BE2C (cell line): ENCODE results near the gene LRRFIP1.

ENCODE experiments used
- DNase-seq: peaks from one replicate; pipeline ENCODE4 v3.0.0-alpha.2; 2020
- H3K27me3 ChIP-seq: fragments of 250-450 bp; sonication (Bioruptor Pico); 2 replicates; pipeline ENCODE4 v1.5.1; 2020; ENCODE audit warnings: mild to moderate bottlenecking
- H3K36me3 ChIP-seq: fragments of 250-450 bp; sonication (Bioruptor Pico); 2 replicates; pipeline ENCODE4 v1.5.1; 2020; ENCODE audit warnings: mild to moderate bottlenecking
- H3K4me1 ChIP-seq: fragments of 250-450 bp; sonication (Bioruptor Pico); 2 replicates; pipeline ENCODE4 v1.5.1; 2020
- H3K4me3 ChIP-seq: 2 replicates; pipeline ENCODE4 v1.5.1; 2011; ENCODE audit warnings: low read depth, low read length
- H3K9me3 ChIP-seq: fragments of 250-450 bp; sonication (Bioruptor Pico); 2 replicates; pipeline ENCODE4 v1.5.1; 2020
- CTCF ChIP-seq: IDR thresholded peaks from 2 replicates; pipeline ENCODE4 v1.5.1; 2012; ENCODE audit warnings: mild to moderate bottlenecking, low read depth, low read length

LRRFIP1 gene

GRCh38 chr2:237723602-237724001, 96.2 kb downstream of the LRRFIP1 start:
- Histone ChIP-seq H3K36me3 (no peaks in the 10 kb centered on the region), H3K27me3 (no peaks in the 10 kb centered on the region), H3K4me1 (peaks cover 69% of the 10 kb centered on the region), H3K9me3 (no peaks in the 10 kb centered on the region), H3K4me3 (no peak overlapping the region)
- peak; percentile 85 for DNase-seq
- TF ChIP-seq CTCF: 0 out of 2 replicates have a peak, but pooled peaks have one; percentile 5

GRCh38 chr2:237724811-237725478, 97.6 kb downstream of the LRRFIP1 start:
- Histone ChIP-seq H3K4me3 (no peak overlapping the region), H3K36me3 (no peaks in the 10 kb centered on the region), H3K27me3 (no peaks in the 10 kb centered on the region), H3K9me3 (no peaks in the 10 kb centered on the region), H3K4me1 (peaks cover 62% of the 10 kb centered on the region)
- DNase-seq: no peak
- no peak for TF ChIP-seq CTCF

GRCh38 chr2:237725661-237726060, 98.3 kb downstream of the LRRFIP1 start:
- TF ChIP-seq CTCF: no peak
- Histone ChIP-seq H3K27me3 (no peaks in the 10 kb centered on the region), H3K36me3 (no peaks in the 10 kb centered on the region), H3K4me1 (peaks cover 55% of the 10 kb centered on the region), H3K4me3 (no peak overlapping the region), H3K9me3 (no peaks in the 10 kb centered on the region)
- no peak for DNase-seq

- H3K36me3 ChIP-seq: no peaks in the 10 kb centered on the region
- DNase-seq: peak; percentile 58
- H3K4me3 ChIP-seq: no peak overlapping the region
- H3K27me3 ChIP-seq: no peaks in the 10 kb centered on the region
- peaks cover 54% of the 10 kb centered on the region for H3K4me1 ChIP-seq
- H3K9me3 ChIP-seq: no peaks in the 10 kb centered on the region
- no peak for TF ChIP-seq CTCF
Measured at GRCh38 chr2:237726401-237726830, 99.0 kb downstream of the LRRFIP1 start.

GRCh38 chr2:237727363-237727762, 100.0 kb downstream of the LRRFIP1 start:
- no peak for DNase-seq
- Histone ChIP-seq H3K4me1 (peaks cover 51% of the 10 kb centered on the region), H3K4me3 (no peak overlapping the region), H3K27me3 (no peaks in the 10 kb centered on the region), H3K9me3 (no peaks in the 10 kb centered on the region), H3K36me3 (no peaks in the 10 kb centered on the region)
- TF ChIP-seq CTCF: no peak

- Histone ChIP-seq H3K27me3 (no peaks in the 10 kb centered on the region), H3K36me3 (no peaks in the 10 kb centered on the region), H3K4me1 (peaks cover 48% of the 10 kb centered on the region), H3K9me3 (no peaks in the 10 kb centered on the region), H3K4me3 (no peak overlapping the region)
- no peak for TF ChIP-seq CTCF
- no peak for DNase-seq
Measured at GRCh38 chr2:237729681-237730475, 102.5 kb downstream of the LRRFIP1 start.
